GM19455 (cell line): Measurements from ENCODE around the gene FHIT.

Experiments used
- ATAC-seq: cut with Tn5 transposase; IDR thresholded peaks from one replicate; pipeline ENCODE4 v1.9.1; 2021; ENCODE audit not compliant: unreplicated experiment

Gene FHIT

GRCh38 chr3:59717679-59718205 lies 1533.5 kb downstream of the FHIT start:
- ATAC-seq = no peak

DNA sequence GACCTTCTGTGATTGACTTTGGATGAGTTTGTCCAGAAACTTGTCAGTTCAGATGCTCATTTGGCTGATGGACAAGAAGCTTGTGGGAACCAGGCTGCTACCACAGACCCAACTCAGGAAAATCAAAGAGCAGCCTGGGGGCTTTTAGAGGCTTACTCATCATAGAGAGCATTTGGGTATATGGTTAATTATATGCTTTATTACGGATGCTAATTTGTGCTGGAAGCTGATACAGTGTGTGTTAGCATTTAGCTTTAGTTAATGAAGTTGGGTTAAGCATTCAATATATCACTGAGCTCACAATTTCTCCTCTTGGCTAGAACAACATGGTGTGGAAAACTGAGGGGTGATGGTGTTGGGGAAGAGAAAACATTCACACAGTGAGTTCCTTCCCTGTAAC lies 1537.2 kb downstream of the FHIT start:
- no peak for ATAC-seq

DNA sequence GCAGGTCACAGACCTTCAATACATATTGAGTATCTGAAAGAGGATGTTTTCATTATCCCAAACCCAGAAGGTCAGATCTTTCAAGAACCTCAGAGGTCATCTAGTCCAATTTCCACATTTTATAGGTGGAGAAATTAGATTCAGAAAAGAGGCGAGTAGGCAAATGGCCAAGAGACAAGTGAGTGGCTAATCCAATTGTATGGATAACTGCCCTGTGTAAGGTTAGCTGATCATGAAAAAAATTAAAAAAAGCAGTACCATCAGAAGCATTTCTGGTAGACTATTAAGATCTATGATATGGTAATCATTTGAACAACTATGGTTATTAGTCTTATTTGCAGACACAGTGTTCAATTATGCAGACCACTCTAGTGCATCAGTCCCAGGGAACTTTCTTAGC lies 1540.7 kb downstream of the FHIT start:
- no peak for ATAC-seq

GRCh38 chr3:59709702-59710553 lies 1541.3 kb downstream of the FHIT start:
- ATAC-seq = no peak

- no peak for ATAC-seq
Measured at GRCh38 chr3:59708202-59708601, 1543.0 kb downstream of the FHIT start.

GRCh38 chr3:59704292-59704691 lies 1547.0 kb downstream of the FHIT start:
- ATAC-seq = no peak

- ATAC-seq = no peak
Measured at GRCh38 chr3:59699648-59700320, 1551.5 kb downstream of the FHIT start.
